ENCODE data around the gene AKNAD1.

DNA sequence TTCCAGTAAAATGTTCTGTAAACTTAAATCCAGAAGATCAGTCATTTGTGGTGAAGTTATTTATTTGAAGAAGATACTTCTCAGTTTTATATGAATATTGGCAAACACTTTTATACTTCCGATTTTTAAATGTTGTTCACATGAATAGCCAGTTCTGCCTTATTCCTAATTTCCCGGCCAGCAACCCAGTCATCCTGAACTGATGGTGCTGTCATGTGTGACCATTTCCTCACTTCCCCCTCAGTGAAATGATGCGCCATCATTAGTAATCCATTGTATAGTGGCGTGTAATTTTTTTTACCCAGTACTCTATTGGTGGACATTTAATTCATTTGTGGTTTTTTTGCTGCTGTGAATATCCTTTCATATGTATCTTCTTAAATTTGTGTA, 36.2 kb upstream of the AKNAD1 start:
- TF ChIP-seq POLR2A (IDR thresholded peaks at IDR 0.05; ENCODE audit: low read depth, low read length) (no peak), POLR2AphosphoS5 (IDR thresholded peaks at IDR 0.05; ENCODE audit: low read depth, low read length) (no peak), SPI1 (IDR thresholded peaks at IDR 0.05; ENCODE audit: low read depth, low read length) (no peak), POU2F2 (IDR thresholded peaks at IDR 0.05; ENCODE audit: low read depth, low read length) (no peak), TAF1 (IDR thresholded peaks at IDR 0.05; ENCODE audit: low read depth, low read length) (no peak)
